ENCODE measurements around the gene PELI3.

DNA sequence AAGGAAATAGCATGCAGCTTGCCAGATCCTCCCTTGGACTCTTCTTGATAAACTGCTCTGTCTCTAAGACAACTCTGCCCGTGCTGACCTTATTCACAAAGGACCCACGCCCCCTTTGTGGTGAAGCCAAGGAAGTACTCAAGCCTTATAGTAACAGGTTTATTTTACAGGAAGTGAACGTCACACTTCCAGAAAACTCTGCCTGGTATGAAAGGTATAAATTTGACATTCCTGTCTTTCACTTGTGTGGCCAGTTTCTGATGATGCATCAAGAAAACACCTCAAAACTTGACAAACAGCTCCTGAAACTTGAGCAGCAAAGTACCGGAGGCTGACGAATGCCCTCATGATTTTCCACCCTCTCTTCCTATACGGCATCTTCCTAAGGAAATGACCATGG, 12.5 kb upstream of the PELI3 start:
- TF ChIP-seq SP1 (IDR thresholded peaks at IDR 0.05; ENCODE audit: low read depth, low read length) (no peak), RFX5 (IDR thresholded peaks at IDR 0.05; ENCODE audit: borderline replicate concordance, low read depth, low read length) (no peak), BCL11A (IDR thresholded peaks at IDR 0.05; ENCODE audit: low read depth in 2 of 2, low read length in 2 of 2) (no peak)
